GM12878 (cell line): Measurements from ENCODE around the gene CREBRF. TPM values are rescaled to one million over a fixed set of nuclear protein-coding genes. Genes with fewer than 3 reads are reported as not detected.

Experiments
- ATAC-seq: fragments of 200-7000 bp; cut with Tn5 transposase; 3 replicates; pipeline ENCODE4 v1.9.1; 2020; ENCODE audit warnings: mild to moderate bottlenecking, moderate library complexity
- BruUV-seq: library from RNA; stranded (reverse); fragments of 400-500 nt; replicated peaks from 2 replicates; lab custom pipeline; 2021; lab: Mats Ljungman, UMichigan
- CTCF ChIA-PET: fragments of 300-600 bp; sonication (Branson Sonifier 250); formaldehyde crosslinking; extraction: SDS; loops from one replicate; lab custom pipeline; 2021; ENCODE audit warnings: inconsistent platforms; lab: Yijun Ruan, JAX
- POLR2A ChIA-PET: fragments of 350-600 bp; formaldehyde crosslinking; extraction: SDS; loops from one replicate; lab custom pipeline; 2021; ENCODE audit warnings: inconsistent platforms; lab: Charles Lee
- RAD21 ChIA-PET: fragments of 300-600 bp; sonication (Branson Sonifier 250); formaldehyde crosslinking; loops from one replicate; lab custom pipeline; 2023; ENCODE audit warnings: antibody characterized with exemption; ENCODE audit not compliant: unreplicated experiment; lab: Charles Lee
- SMC1A ChIA-PET: fragments of 300-600 bp; sonication (Branson Sonifier 250); formaldehyde crosslinking; loops from one replicate; lab custom pipeline; 2023; ENCODE audit not compliant: unreplicated experiment, uncharacterized antibody; lab: Charles Lee
- DNase-seq: peaks from one replicate; pipeline ENCODE4 v3.0.0-alpha.2; 2011; ENCODE audit warnings: low read depth, low spot score
- FAIRE-seq: peaks from 3 replicates; lab custom pipeline; 2011; peaks lifted over from hg19 to GRCh38; lab: Jason Lieb, UNC
- H2AFZ ChIP-seq: 2 replicates; pipeline ENCODE4 v1.6.0; 2011; ENCODE audit warnings: low read depth, low read length, control low read depth; ENCODE audit not compliant: control insufficient read depth
- H3K27ac ChIP-seq: 2 replicates; pipeline ENCODE4 v1.5.1; 2011; ENCODE audit warnings: control low read depth; ENCODE audit not compliant: control insufficient read depth, insufficient read depth
- H3K27me3 ChIP-seq, 2 experiments: replicated peaks in 1 of 2; 2 replicates each; pipeline versions ENCODE4 v1.6.0 to v1.6.1; 2011; ENCODE audit warnings: low read length in 1 of 2; ENCODE audit not compliant: control insufficient read depth in 2 of 2, insufficient read depth in 2 of 2
- H3K36me3 ChIP-seq, 2 experiments: 2 replicates each; pipeline ENCODE4 v1.5.1; 2011; ENCODE audit warnings: low read length in 1 of 2; ENCODE audit not compliant: control insufficient read depth in 2 of 2, insufficient read depth in 2 of 2
- H3K4me1 ChIP-seq: 2 replicates; pipeline ENCODE4 v1.6.1; 2011; ENCODE audit warnings: mild to moderate bottlenecking, low read length, moderate library complexity, mixed read lengths; ENCODE audit not compliant: control insufficient read depth, insufficient read depth
- H3K4me2 ChIP-seq: 2 replicates; pipeline ENCODE4 v1.6.0; 2011; ENCODE audit warnings: control low read depth; ENCODE audit not compliant: control insufficient read depth, insufficient read depth
- H3K4me3 ChIP-seq: fragments of 200-600 bp; sonication (generic); 2 replicates; pipeline ENCODE4 v1.5.1; 2016
- H3K79me2 ChIP-seq: 2 replicates; pipeline ENCODE4 v1.6.0; 2011; ENCODE audit warnings: low read length; ENCODE audit not compliant: control insufficient read depth, insufficient read depth
- H3K9ac ChIP-seq: 2 replicates; pipeline ENCODE4 v1.8.0; 2011; ENCODE audit warnings: low read length, control low read depth, mixed read lengths; ENCODE audit not compliant: control insufficient read depth, insufficient read depth
- H3K9me3 ChIP-seq: replicated peaks from 3 replicates; pipeline ENCODE4 v1.5.1; 2011; ENCODE audit warnings: mild to moderate bottlenecking, low read length; ENCODE audit not compliant: control insufficient read depth, insufficient read depth
- H4K20me1 ChIP-seq: 2 replicates; pipeline ENCODE4 v1.6.0; 2011; ENCODE audit not compliant: control insufficient read depth, insufficient read depth
- BCL3 ChIP-seq: IDR thresholded peaks from 2 replicates; pipeline ENCODE4 v1.6.1; 2011; ENCODE audit warnings: borderline replicate concordance, low read depth, mild to moderate bottlenecking, moderate library complexity, low read length; ENCODE audit not compliant: insufficient read depth, poor library complexity, severe bottlenecking
- BMI1 ChIP-seq: fragments of 450-650 bp; IDR thresholded peaks from 2 replicates; pipeline ENCODE4 v1.6.1; 2016; ENCODE audit warnings: mild to moderate bottlenecking, moderate library complexity, borderline replicate concordance
- POU2F2 ChIP-seq: IDR thresholded peaks from 3 replicates; pipeline ENCODE4 v1.6.1; 2011; ENCODE audit warnings: low read depth, mild to moderate bottlenecking, low read length, borderline replicate concordance
- WGBS: methylation state at CpG from one replicate; pipeline ENCODE4 v1.1.6; 2016; ENCODE audit warnings: low lambda C conversion rate; ENCODE audit not compliant: insufficient replicate concordance, insufficient coverage; ENCODE audit errors: missing lambda C conversion rate; 5-methylcytosine and 5-hydroxymethylcytosine counted together
- in situ Hi-C: fragments of 300-500 bp; cut with MboI; formaldehyde crosslinking; loops from 9 replicates; pipeline ENCODE4 v1.14.3; 2018; ENCODE audit warnings: mixed read lengths
- intact Hi-C: fragments of 100-400 bp; cut with micrococcal nuclease; formaldehyde crosslinking; loops from one replicate; pipeline ENCODE4 v1.14.2; 2022; ENCODE audit not compliant: unreplicated experiment
- polyA plus RNA-seq, 11 experiments: library from polyadenylated mRNA; depleted of rRNA in 4 of 11; unstranded in 6 of 11; stranded (reverse) in 5 of 11; fragments of >200 nt; fragmentation: Nextera tagmentation in 4 of 11; fragmentation: Illumina TruSeq in 1 of 11; extraction: Ambion mirVana in 4 of 11; extraction: Trizol in 1 of 11; gene quantifications; 1 replicate in 1 of 11; 2 replicates in 10 of 11; pipeline versions ENCODE4 v1.2.1 to v1.2.3, GENCODE V29; 2011 to 2016; ENCODE audit warnings: inconsistent platforms in 2 of 11, missing spikeins in 2 of 11, low read depth in 1 of 11
- total RNA-seq, 4 experiments: library from RNA; depleted of rRNA in 3 of 4; stranded (reverse); fragments of >200 nt in 3 of 4; fragmentation: Illumina TruSeq in 1 of 4; extraction: Trizol in 1 of 4; gene quantifications; 2 replicates each; pipeline versions ENCODE4 v1.2.1 to v1.2.3, GENCODE V29; 2013 to 2021

CREBRF gene
- total and polyA plus RNA-seq, 10 of the 15 experiments (the other 5 are each of a cell fraction or from before 2014, with no cell fraction given), result 1.2 to 12.7 (median 3.9) TPM

GRCh38 chr5:173163219-173163618 lies 107.1 kb downstream of the CREBRF start:
- ChIA-PET RAD21 (no interaction called here), SMC1A (interaction anchor here (0.7 to 1.0 kb wide), 4 partner anchors 17 to 186 kb away, joined by 3 to 4 read pairs (median 3); no protein-coding TSS in a partner anchor)
- no peak for DNase-seq
- Histone ChIP-seq H3K36me3 (peaks cover 4 to 8% of the 10 kb centered on the region in 2 experiments), H3K27ac (no peak overlapping the region), H3K4me3 (no peak overlapping the region), H2AFZ (no peak overlapping the region), H3K4me1 (no peaks in the 10 kb centered on the region), H3K79me2 (no peaks in the 10 kb centered on the region), H3K9me3 (no peaks in the 10 kb centered on the region), H3K4me2 (no peak overlapping the region)
- no peak for ATAC-seq
- TF ChIP-seq BMI1 (no peak), POU2F2 (no peak), BCL3 (no peak)
- TF ChIP-seq, all 136 proteins: peak for 0
- FAIRE-seq, result no peak
- BruUV-seq, result no TSS peak
- ChIA-PET POLR2A (no interaction called here), CTCF (interaction anchor here (1.1 kb wide), 1 partner anchor 179 kb away, joined by 3 read pairs; the partner anchor contains the start of gene ATP6V0E1)
- no peaks in the 10 kb centered on the region for H3K27me3 ChIP-seq
- WGBS, result 95% methylated on average over 7 of the region's 7 CpGs
- intact Hi-C loops, result no loop called here
- in situ Hi-C loops, result no loop called here
- H3K9ac ChIP-seq, result no peak overlapping the region
- no peaks in the 10 kb centered on the region for H4K20me1 ChIP-seq
